ENCODE data around the gene MED6.

The MED6 gene

GRCh38 chr14:70601162-70601561 lies 707 bp upstream of the MED6 start:
- no peak for DNase-seq (ENCODE audit: extremely low read depth in 1 of 2, low read depth in 1 of 2)

GRCh38 chr14:70599345-70599744 lies 1.1 kb downstream of the MED6 start:
- DNase-seq (ENCODE audit: extremely low read depth in 1 of 2, low read depth in 1 of 2), result no peak

GRCh38 chr14:70597731-70598130 lies 2.7 kb downstream of the MED6 start:
- DNase-seq (ENCODE audit: extremely low read depth in 1 of 2, low read depth in 1 of 2), result no peak

GRCh38 chr14:70595443-70596185 lies 4.8 kb downstream of the MED6 start:
- DNase-seq (ENCODE audit: extremely low read depth in 1 of 2, low read depth in 1 of 2), result no peak

- DNase-seq (ENCODE audit: extremely low read depth in 1 of 2, low read depth in 1 of 2), result no peak
Observed at GRCh38 chr14:70594461-70594860, 6.0 kb downstream of the MED6 start.

GRCh38 chr14:70585231-70585630 lies 15.2 kb downstream of the MED6 start:
- DNase-seq (ENCODE audit: extremely low read depth in 1 of 2, low read depth in 1 of 2), result no peak

GRCh38 chr14:70576891-70577290 lies 23.6 kb downstream of the MED6 start:
- no peak for DNase-seq (ENCODE audit: extremely low read depth in 1 of 2, low read depth in 1 of 2)

- DNase-seq (ENCODE audit: extremely low read depth in 1 of 2, low read depth in 1 of 2), result no peak
Observed at GRCh38 chr14:70573050-70573449, 27.4 kb downstream of the MED6 start.

GRCh38 chr14:70571139-70571538 lies 29.3 kb downstream of the MED6 start:
- DNase-seq (ENCODE audit: extremely low read depth in 1 of 2, low read depth in 1 of 2), result no peak

GRCh38 chr14:70567791-70568190 lies 32.7 kb downstream of the MED6 start:
- DNase-seq (ENCODE audit: extremely low read depth in 1 of 2, low read depth in 1 of 2), result no peak

GRCh38 chr14:70563869-70564268 lies 36.6 kb downstream of the MED6 start:
- DNase-seq (ENCODE audit: extremely low read depth in 1 of 2, low read depth in 1 of 2), result no peak

GRCh38 chr14:70563417-70563816 lies 37.0 kb downstream of the MED6 start:
- DNase-seq (ENCODE audit: extremely low read depth in 1 of 2, low read depth in 1 of 2), result no peak

GRCh38 chr14:70558356-70558755 lies 42.1 kb downstream of the MED6 start:
- DNase-seq (ENCODE audit: extremely low read depth in 1 of 2, low read depth in 1 of 2), result no peak

GRCh38 chr14:70555890-70556289 lies 44.6 kb downstream of the MED6 start:
- DNase-seq (ENCODE audit: extremely low read depth in 1 of 2, low read depth in 1 of 2), result no peak

- no peak for DNase-seq (ENCODE audit: extremely low read depth in 1 of 2, low read depth in 1 of 2)
Observed at GRCh38 chr14:70538087-70538486, 62.4 kb downstream of the MED6 start.

- DNase-seq (ENCODE audit: extremely low read depth in 1 of 2, low read depth in 1 of 2), result no peak
Observed at GRCh38 chr14:70536830-70537229, 63.6 kb downstream of the MED6 start.

- DNase-seq (ENCODE audit: extremely low read depth in 1 of 2, low read depth in 1 of 2), result no peak
Observed at GRCh38 chr14:70534904-70535303, 65.6 kb downstream of the MED6 start, which contains the start of gene ADAM20. TSS of gene ADAM20 (minus strand) at chr14:70535004. CDS start at chr14:70524757, 10,247 bp downstream.

Data from stimulated activated CD8-positive, alpha-beta memory T cell treated with anti-CD3 and anti-CD28 coated beads, Interleukin-7, amount 100 ng/mL, for 48 hours (primary cell).